MM.1S (cell line): Measurements from ENCODE around the gene TANC2.

Experiments
- EZH2 ChIP-seq: fragments of 300-600 bp; sonication (generic); optimal IDR thresholded peaks from 2 replicates; pipeline ENCODE3; 2017; ENCODE audit warnings: low read depth, mild to moderate bottlenecking, antibody characterized with exemption, low read length, mixed read lengths
- TF ChIP-seq, protein P1 (sequence below): fragments of 300-600 bp; sonication (generic); IDR thresholded peaks from 2 replicates; pipeline ENCODE4 v1.5.1; 2016; ENCODE audit warnings: antibody characterized with exemption, low read length, mixed read lengths

DNA sequence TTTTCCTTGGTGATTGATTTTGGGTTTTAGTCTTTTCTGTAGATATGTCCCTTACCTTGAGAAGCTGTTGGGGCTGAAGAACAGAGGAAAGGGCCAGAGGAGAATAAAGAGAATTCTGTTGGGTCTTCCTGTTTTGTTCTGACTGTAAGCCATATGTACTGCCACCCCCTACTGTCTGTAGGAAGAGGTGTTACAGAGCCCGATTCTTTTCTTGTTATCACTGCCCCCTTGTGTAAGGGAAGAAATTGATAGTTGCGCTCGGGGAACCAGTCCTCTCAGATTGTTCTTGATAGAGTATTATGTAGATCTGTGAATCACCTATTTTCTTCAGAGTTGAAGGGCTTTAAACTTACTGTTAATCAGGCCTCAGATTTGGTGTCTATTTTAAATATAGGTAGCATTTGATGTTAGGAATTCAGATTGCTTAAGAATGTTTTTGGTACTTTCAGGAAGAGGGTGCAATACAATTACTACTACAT, 2.4 kb downstream of the TANC2 start:
- TF ChIP-seq, protein P1, sequence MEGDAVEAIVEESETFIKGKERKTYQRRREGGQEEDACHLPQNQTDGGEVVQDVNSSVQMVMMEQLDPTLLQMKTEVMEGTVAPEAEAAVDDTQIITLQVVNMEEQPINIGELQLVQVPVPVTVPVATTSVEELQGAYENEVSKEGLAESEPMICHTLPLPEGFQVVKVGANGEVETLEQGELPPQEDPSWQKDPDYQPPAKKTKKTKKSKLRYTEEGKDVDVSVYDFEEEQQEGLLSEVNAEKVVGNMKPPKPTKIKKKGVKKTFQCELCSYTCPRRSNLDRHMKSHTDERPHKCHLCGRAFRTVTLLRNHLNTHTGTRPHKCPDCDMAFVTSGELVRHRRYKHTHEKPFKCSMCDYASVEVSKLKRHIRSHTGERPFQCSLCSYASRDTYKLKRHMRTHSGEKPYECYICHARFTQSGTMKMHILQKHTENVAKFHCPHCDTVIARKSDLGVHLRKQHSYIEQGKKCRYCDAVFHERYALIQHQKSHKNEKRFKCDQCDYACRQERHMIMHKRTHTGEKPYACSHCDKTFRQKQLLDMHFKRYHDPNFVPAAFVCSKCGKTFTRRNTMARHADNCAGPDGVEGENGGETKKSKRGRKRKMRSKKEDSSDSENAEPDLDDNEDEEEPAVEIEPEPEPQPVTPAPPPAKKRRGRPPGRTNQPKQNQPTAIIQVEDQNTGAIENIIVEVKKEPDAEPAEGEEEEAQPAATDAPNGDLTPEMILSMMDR: peak; percentile 95
- TF ChIP-seq EZH2: no peak
